HG02610 (cell line): ENCODE results near the gene GRM4.

Experiments
- ATAC-seq: cut with Tn5 transposase; IDR thresholded peaks from one replicate; pipeline ENCODE4 v1.9.1; 2021; ENCODE audit warnings: mild to moderate bottlenecking, moderate library complexity; ENCODE audit not compliant: unreplicated experiment

Gene GRM4

DNA sequence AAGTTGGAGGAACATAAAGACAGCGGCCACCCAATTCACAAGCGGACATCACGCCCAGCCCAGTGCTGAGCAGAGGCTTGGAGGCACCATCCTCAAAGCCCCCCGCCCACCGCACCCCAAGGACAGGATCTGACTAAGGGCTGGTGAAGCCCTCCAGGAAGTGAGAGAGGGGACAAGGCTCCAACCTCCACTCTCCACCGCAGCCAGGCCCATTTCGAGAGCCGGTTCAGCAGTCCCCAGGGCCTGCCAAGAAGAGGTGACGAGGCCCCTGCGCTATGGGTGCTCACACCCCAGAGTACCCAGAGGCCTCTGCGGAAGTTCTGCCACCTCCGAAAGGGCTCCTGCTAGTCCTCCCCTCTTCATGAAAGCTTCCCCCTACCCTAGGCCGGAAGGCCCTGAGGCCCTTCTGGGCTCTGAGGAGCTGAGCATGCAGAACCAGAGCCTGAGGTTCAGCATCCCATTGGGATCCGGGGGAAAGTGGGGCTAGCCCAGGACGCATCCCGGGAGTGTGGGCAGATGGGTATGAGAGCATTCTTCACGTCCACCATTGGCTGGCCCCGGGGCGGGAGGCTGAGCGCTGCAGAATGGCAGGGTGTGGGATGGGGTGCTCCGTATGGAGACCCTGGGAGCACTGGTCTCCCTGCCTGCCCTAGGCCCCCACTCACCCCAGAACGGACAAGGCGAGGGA lies 2.5 kb downstream of the GRM4 start:
- no peak for ATAC-seq

GRCh38 chr6:34142061-34142998 lies 3.6 kb downstream of the GRM4 start:
- no peak for ATAC-seq

DNA sequence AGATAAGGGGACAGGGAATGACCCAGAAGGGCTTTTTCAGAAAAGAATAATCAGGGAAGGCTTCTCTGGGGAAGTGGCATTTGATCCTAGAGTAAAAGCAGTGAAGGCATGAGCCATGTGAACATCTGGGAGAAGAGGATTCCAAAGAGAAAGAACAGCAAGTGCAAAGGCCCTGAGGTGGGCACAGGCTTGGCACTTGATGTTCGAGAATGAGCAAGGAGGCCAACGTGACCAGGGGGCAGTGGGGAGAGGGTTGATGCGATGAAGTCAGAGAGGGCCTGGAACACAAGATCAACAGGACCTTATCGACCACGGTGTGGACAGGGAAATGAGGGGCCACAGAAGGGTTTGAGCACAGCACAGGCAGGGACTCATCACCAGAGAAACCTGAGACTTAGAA lies 5.8 kb downstream of the GRM4 start:
- ATAC-seq, result no peak

DNA sequence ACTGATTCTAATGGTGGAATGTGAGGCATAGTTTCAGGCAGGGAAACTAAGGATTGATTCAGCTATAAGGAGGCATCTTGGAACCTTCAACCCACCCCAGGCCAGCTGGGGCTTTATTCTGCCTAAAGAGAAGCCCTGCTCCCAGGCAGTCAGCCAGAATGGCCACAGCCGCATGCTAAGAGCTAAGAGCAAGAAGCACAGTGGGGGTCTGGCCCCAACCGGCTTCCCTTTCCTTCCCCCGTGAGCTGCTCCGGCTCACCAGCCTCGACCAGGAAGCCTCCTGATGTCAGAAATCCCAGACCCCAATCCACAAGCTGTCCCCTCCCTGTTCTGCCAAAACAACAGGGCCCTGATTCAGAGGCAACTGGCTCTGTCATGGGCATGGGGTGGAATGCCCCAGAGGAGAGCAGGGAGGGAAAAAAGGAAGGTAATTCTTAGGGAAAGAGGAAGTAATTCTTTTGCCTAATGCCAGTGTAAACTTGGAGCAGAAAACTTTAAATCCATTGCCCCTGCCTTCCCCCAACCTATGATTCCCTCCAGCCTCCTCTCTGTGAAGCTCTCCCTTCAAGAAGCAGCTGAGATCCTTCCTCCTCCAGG lies 6.9 kb downstream of the GRM4 start:
- ATAC-seq, result no peak

GRCh38 chr6:34138191-34138590 lies 7.7 kb downstream of the GRM4 start:
- ATAC-seq, result no peak

DNA sequence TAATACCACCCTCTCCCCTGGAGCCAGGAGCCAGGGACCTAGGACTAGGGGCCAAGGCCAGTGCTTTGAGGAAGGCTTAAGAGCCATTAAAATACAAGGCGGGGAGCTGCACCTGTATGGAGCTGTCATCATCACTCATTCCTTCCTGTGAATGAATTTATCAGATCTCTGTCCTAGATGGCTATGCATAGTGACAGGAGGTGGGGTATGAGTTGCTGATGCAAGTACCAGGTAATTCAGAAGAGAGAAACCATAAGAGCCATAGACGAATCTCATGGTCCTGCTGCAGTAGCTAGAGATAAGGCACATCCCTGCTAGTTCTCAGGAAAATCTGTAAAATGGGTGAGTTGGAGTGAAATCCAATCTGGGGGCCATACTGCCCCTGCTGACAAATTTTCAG lies 10.3 kb downstream of the GRM4 start:
- ATAC-seq, result no peak

GRCh38 chr6:34132486-34133185 lies 13.3 kb downstream of the GRM4 start:
- ATAC-seq, result no peak

DNA sequence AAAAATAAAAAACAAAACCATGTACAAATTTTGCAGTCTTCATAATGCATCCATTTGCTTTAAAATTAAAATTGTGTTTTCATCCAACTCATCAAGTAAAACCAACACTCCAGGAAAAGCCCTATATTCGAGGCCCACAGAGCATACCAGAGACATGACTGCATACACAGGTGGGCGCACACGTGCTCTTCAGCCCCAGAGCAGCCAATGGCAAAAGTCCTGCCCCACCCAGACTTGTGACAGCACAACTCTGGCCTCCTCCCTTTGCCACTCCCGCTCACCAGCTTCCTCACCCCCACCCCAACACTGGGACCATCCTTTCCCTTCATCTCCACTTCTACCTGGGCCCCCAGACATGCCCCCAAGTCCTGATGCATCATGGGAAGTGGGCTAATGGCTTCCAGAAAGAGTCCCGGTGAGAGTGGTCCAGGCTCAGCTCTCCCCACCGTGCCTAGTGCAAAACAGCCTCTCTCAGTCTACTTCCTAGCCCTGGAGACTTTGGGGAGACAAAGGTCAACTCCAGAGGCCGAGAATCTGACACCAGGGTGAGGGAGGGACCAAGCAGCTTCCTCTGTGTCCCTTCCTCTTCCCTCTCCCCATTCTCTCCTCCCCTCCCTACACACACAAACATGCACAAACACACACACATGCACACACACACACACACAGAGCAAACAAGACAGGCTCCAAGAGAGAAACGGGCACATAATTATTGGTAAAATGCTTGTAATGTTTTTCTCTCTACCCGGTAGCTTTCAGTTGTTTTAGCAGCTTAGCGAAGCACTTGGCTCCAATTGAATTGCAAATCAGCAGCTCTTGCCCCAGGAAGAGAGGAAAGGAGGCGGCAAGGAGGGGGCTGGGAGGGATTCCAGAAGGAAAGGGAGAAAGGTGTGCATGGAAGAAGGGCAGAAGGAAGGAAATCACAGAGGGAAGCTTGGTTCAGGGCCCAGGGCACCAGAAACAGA lies 14.3 kb downstream of the GRM4 start:
- no peak for ATAC-seq

DNA sequence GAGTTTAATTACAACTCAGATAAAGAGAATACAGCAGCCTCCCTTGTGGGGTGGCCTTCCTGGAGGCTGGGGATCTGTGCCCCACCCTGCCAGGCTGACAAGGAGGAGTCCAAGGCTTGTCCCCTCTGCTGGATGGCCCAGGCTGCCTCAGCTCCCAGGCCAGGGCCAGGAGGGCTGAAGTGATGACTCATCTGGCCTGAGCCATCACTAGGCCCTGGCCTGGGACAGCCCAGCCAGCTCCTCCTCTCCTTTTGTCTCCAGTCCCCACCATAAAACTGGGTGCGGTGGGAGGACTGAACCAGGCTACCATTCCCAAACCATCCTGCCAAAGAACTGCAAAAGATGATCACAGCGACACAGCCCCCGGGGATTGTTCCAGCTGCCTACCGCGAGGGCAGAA lies 15.0 kb downstream of the GRM4 start:
- no peak for ATAC-seq

DNA sequence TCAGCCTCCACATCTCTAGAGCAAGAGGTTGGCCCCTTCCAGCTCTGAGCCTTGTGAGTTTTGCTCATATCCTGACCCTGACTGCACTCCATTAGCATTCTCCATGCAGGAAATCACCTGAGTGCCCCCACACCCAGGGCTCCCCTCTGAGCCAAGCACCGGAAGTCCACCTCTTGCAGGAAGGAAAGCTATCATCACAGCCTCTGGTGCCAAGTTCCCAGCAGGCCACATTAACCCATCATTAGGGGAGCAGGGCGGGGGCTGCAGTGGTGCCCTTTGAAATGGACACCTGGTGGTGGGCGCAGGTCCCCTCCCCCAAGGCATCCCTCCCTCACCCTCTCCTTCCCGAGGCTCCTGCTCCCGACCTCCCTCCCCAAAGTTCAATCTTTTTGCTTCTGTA lies 16.1 kb downstream of the GRM4 start:
- ATAC-seq, result no peak

GRCh38 chr6:34128045-34128444 lies 17.8 kb downstream of the GRM4 start:
- no peak for ATAC-seq

GRCh38 chr6:34126419-34126818 lies 19.5 kb downstream of the GRM4 start:
- ATAC-seq, result no peak

DNA sequence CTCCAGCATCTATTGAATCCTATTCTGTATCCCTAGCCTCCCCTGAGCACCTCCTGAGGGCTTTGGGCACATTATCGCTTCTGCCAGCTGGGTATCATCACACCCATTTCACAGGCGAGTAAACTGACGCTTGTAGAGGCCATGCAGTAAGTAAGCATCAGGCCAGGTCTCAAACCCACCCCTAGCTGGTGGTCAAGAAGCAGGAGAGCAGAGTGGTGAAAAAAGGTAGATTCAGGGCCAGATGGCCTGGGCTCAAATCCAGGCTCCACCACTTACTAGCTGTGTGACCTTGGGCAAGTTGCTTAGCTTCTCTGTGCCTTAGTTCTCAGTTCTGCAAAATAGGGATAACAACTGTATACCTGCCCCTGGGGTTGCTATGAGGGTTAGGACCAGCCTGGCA lies 19.9 kb downstream of the GRM4 start:
- ATAC-seq, result no peak

GRCh38 chr6:34120953-34121675 lies 24.8 kb downstream of the GRM4 start:
- no peak for ATAC-seq

- no peak for ATAC-seq
Measured at GRCh38 chr6:34115915-34116314, 30.0 kb downstream of the GRM4 start.

GRCh38 chr6:34115403-34115795 lies 30.5 kb downstream of the GRM4 start:
- no peak for ATAC-seq

GRCh38 chr6:34114695-34115402 lies 31.0 kb downstream of the GRM4 start:
- no peak for ATAC-seq

- no peak for ATAC-seq
Measured at GRCh38 chr6:34113532-34113931, 32.4 kb downstream of the GRM4 start.

DNA sequence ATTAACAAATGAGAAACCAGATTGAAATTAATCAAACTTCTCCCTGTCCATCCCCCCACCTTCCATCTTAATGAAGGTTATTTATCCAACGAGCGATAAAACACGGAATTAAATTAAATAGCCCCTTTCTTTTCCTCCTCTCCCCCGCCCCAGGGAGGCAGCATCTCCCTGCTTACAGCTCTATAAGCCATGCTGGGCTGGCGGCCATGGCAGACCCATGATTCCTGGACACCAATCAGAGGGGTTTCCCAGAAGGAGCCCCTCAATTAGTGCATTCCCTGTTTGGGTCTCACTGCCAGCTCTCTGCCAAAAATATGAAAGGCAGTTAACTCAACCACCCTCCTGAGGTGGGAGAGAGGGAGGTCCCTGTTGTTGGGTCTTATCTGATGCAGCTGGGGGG lies 33.8 kb downstream of the GRM4 start:
- no peak for ATAC-seq
